ENCODE results near the gene EIF4G3.

The EIF4G3 gene

DNA sequence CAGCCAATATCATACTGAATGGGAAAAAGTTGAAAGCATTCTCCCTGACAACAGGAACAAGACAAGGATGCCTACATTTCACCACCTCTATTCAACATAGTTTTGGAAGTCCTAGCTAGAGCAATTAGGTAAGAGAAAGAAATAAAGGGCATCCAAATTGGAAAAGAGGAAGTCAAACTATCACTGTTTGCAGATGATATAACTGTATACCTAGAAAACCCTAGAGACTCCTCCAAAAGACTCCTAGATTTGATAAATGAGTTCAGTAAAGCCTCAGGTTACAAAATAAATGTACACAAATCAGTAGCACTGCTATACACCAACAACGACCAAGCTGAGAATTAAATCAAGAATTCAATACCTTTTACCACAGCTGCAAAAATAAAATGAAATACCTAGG lies 218.3 kb downstream of the EIF4G3 start:
- peaks cover 14% of the 10 kb centered on the region; the same call in 1 of the 2 replicates for H3K36me3 ChIP-seq (ENCODE audit: insufficient read depth, low read length)
- H3K4me3 ChIP-seq, result no peak overlapping the region
- H3K9ac ChIP-seq (ENCODE audit: insufficient read length), result no peak overlapping the region
- H3K9me3 ChIP-seq (ENCODE audit: low read depth, low read length), result no peaks in the 10 kb centered on the region
- TF ChIP-seq POLR2AphosphoS5 (IDR thresholded peaks at IDR 0.05; ENCODE audit: borderline replicate concordance, low read depth, low read length) (no peak), FOXP2 (optimal IDR thresholded peaks at IDR 0.05; ENCODE audit: control extremely low read depth, extremely low read length, insufficient read depth) (no peak), EZH2 (IDR thresholded peaks at IDR 0.05) (no peak)
- no peak overlapping the region for H3K27ac ChIP-seq
- no peak for DNase-seq (ENCODE audit: low read depth, low spot score)

DNA sequence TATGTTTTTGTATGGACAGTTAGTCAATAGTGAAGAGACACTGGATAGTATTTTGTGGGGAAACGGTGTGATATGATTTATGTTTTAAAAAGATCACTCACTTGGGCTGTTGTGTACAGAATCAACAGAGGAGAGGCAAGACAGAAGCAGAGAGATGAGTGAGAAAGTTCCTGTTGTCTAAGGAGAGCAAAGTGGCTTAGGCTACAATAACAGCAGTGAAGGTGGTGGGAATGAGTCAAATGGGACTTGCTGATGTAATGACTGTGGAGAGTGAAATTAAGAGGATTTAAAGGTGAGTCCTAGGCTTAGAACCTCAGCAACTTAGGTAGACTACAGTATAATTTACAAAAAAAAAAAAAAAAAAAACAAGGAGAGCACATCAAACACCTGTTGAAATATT lies 220.4 kb downstream of the EIF4G3 start:
- no peak for DNase-seq (ENCODE audit: low read depth, low spot score)
- no peaks in the 10 kb centered on the region for H3K9me3 ChIP-seq (ENCODE audit: low read depth, low read length)
- H3K9ac ChIP-seq (ENCODE audit: insufficient read length), result no peak overlapping the region
- no peak for TF ChIP-seq POLR2AphosphoS5 (IDR thresholded peaks at IDR 0.05; ENCODE audit: borderline replicate concordance, low read depth, low read length)
- no peak for TF ChIP-seq FOXP2 (optimal IDR thresholded peaks at IDR 0.05; ENCODE audit: control extremely low read depth, extremely low read length, insufficient read depth)
- TF ChIP-seq EZH2 (IDR thresholded peaks at IDR 0.05), result no peak
- no peak overlapping the region for H3K4me3 ChIP-seq
- no peak overlapping the region for H3K27ac ChIP-seq
- H3K36me3 ChIP-seq (ENCODE audit: insufficient read depth, low read length), result peaks cover 14% of the 10 kb centered on the region; the same call in 1 of the 2 replicates

DNA sequence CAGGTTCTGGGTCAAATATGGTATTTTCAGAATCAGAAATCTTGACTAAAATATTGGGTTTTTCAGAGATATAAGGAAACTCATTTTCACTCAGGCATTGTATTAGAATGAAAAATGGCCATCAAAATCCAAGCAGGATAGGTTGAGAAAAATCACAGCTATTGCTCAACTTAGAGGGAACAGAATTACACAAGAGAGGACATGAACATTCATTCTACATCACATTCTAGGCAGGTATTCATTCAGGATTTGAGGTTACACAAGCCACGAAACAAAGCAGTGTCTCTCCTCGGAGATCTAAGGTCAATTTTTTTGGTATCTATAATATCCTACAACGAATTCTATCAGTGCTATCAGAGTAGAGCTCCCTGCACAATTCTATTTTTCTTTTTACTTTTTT lies 226.0 kb downstream of the EIF4G3 start:
- H3K9me3 ChIP-seq (ENCODE audit: low read depth, low read length), result no peaks in the 10 kb centered on the region
- H3K27ac ChIP-seq, result no peak overlapping the region
- H3K9ac ChIP-seq (ENCODE audit: insufficient read length), result no peak overlapping the region
- no peak overlapping the region for H3K4me3 ChIP-seq
- no peak for DNase-seq (ENCODE audit: low read depth, low spot score)
- H3K36me3 ChIP-seq (ENCODE audit: insufficient read depth, low read length), result peaks cover 36% of the 10 kb centered on the region
- TF ChIP-seq EZH2 (IDR thresholded peaks at IDR 0.05), result no peak
- TF ChIP-seq FOXP2 (optimal IDR thresholded peaks at IDR 0.05; ENCODE audit: control extremely low read depth, extremely low read length, insufficient read depth), result no peak
- no peak for TF ChIP-seq POLR2AphosphoS5 (IDR thresholded peaks at IDR 0.05; ENCODE audit: borderline replicate concordance, low read depth, low read length)

DNA sequence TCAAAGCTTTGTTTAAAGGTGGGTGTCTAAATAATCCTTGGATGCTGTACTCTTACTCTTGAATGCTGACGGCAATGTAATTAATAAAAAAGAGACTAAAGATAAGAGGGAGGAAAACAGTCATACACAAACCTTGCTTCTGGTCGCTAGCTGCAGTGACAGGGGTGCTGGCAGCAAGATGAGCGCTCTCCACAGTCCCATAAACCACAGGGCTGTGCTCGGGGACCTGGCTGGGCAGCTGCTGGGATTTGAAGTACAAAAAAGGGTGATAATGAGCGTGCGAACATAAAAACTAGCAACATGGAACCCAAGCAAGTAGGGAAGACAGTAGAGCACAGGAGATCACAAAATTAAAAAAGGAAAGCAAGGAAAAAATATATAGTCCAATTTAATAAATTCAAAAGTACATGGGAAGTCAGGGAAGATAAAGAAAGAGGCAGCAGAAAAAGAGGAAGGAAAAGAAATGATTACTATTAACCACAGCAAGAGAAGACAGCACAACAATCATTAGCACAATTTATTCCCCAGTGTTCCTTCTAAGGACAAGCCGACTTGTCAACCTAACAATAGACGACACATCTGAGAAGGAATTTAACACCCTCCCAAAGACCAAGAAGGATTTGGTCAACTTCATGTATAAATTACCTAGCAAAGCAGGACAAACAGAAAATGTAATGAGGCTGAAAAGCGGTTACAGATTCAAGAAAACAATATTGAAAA lies 226.7 kb downstream of the EIF4G3 start:
- no peak for DNase-seq (ENCODE audit: low read depth, low spot score)
- Histone ChIP-seq H3K4me3 (no peak overlapping the region), H3K36me3 (ENCODE audit: insufficient read depth, low read length) (peaks cover 36% of the 10 kb centered on the region), H3K9ac (ENCODE audit: insufficient read length) (no peak overlapping the region), H3K27ac (no peak overlapping the region), H3K9me3 (ENCODE audit: low read depth, low read length) (no peaks in the 10 kb centered on the region)
- TF ChIP-seq POLR2AphosphoS5 (IDR thresholded peaks at IDR 0.05; ENCODE audit: borderline replicate concordance, low read depth, low read length) (no peak), FOXP2 (optimal IDR thresholded peaks at IDR 0.05; ENCODE audit: control extremely low read depth, extremely low read length, insufficient read depth) (no peak), EZH2 (IDR thresholded peaks at IDR 0.05) (no peak)

DNA sequence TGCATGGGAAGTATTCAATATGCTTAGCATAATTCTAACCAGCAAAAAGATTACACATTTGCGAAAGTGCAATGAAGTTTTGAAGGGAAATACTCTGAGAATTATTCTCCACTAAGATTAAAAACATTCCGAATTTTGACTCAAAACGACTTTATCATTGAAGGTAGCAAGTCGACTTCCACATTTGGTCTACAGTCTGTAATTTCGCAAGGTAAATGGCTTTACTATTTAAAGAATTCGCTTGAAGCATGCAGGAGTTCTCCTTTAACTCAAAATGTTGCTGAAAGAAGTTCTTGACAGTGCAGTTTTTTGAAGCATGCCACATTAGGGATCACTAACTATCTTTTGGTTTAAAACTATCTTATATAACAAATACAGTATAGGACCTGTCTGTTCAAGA lies 228.6 kb downstream of the EIF4G3 start:
- Histone ChIP-seq H3K9me3 (ENCODE audit: low read depth, low read length) (no peaks in the 10 kb centered on the region), H3K27ac (0 out of 2 replicates have a peak overlapping the region, but pooled peaks have one; percentile 16), H3K36me3 (ENCODE audit: insufficient read depth, low read length) (peaks cover 44% of the 10 kb centered on the region), H3K4me3 (no peak overlapping the region), H3K9ac (ENCODE audit: insufficient read length) (no peak overlapping the region)
- DNase-seq (ENCODE audit: low read depth, low spot score), result no peak
- TF ChIP-seq FOXP2 (optimal IDR thresholded peaks at IDR 0.05; ENCODE audit: control extremely low read depth, extremely low read length, insufficient read depth), result no peak
- no peak for TF ChIP-seq EZH2 (IDR thresholded peaks at IDR 0.05)
- TF ChIP-seq POLR2AphosphoS5 (IDR thresholded peaks at IDR 0.05; ENCODE audit: borderline replicate concordance, low read depth, low read length), result no peak

DNA sequence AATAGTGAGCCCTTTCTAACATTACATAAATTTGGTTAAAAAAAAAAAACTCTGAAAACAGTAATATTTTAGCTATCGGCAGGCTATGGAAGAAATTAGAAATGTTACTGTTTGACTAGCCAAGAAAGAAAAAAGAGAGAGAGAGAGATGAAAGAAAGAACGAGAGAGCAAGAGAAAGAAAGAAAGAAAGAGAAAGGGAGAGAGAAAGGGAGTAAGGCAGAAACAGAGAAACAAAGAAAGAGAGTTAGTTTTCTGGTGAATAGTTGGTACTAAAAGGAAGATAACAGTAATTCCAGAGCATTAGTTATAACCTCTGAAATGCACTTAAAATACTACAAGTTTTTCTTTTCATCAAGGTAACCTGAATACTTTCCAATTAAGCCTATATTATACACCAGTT lies 229.3 kb downstream of the EIF4G3 start:
- no peaks in the 10 kb centered on the region for H3K9me3 ChIP-seq (ENCODE audit: low read depth, low read length)
- H3K4me3 ChIP-seq, result no peak overlapping the region
- no peak for TF ChIP-seq FOXP2 (optimal IDR thresholded peaks at IDR 0.05; ENCODE audit: control extremely low read depth, extremely low read length, insufficient read depth)
- no peak for TF ChIP-seq POLR2AphosphoS5 (IDR thresholded peaks at IDR 0.05; ENCODE audit: borderline replicate concordance, low read depth, low read length)
- no peak for TF ChIP-seq EZH2 (IDR thresholded peaks at IDR 0.05)
- H3K27ac ChIP-seq, result no peak overlapping the region
- DNase-seq (ENCODE audit: low read depth, low spot score), result no peak
- H3K9ac ChIP-seq (ENCODE audit: insufficient read length), result no peak overlapping the region
- H3K36me3 ChIP-seq (ENCODE audit: insufficient read depth, low read length), result peaks cover 44% of the 10 kb centered on the region

DNA sequence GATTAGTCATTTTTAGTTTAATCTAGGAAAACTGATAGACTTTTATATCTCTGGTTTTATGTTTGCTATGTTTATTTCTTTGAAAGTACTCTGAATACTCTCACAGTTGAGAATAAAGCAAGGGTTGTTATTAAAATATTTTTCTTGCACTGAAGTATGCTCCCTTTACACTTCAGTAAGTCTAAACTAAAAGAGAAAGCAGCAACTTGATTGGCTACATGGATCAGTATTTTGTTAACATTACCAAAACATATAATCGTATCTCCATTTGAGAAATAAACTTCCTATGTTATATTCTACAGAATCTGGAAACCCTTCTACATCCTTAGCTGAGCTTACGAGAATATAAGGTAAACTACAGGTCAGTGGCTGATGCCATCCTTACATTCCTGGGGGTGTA lies 240.1 kb downstream of the EIF4G3 start:
- no peak overlapping the region for H3K4me3 ChIP-seq
- no peaks in the 10 kb centered on the region for H3K9me3 ChIP-seq (ENCODE audit: low read depth, low read length)
- H3K27ac ChIP-seq, result no peak overlapping the region
- TF ChIP-seq POLR2AphosphoS5 (IDR thresholded peaks at IDR 0.05; ENCODE audit: borderline replicate concordance, low read depth, low read length) (no peak), FOXP2 (optimal IDR thresholded peaks at IDR 0.05; ENCODE audit: control extremely low read depth, extremely low read length, insufficient read depth) (no peak), EZH2 (IDR thresholded peaks at IDR 0.05) (no peak)
- no peak overlapping the region for H3K9ac ChIP-seq (ENCODE audit: insufficient read length)
- H3K36me3 ChIP-seq (ENCODE audit: insufficient read depth, low read length), result peaks cover 20% of the 10 kb centered on the region
- no peak for DNase-seq (ENCODE audit: low read depth, low spot score)

DNA sequence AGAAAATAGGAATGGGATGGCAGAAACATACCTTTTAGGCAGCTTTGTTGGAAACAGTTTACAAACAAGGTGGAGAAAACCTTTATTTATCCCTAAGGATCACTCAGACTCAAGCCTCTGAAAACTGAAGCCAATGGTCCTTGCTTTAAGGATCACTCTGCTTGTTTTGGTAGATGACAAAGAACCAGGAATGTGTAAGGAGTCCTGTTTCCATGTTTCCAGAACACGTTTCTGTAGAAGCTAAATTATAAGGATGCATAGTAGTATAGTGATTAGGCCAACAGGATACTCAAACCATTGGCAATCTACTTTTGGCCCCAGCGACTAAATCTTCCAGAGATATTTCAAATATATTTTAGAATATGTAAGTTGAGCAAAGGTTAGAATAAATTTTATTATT lies 240.5 kb downstream of the EIF4G3 start:
- no peak for TF ChIP-seq EZH2 (IDR thresholded peaks at IDR 0.05)
- no peak for TF ChIP-seq POLR2AphosphoS5 (IDR thresholded peaks at IDR 0.05; ENCODE audit: borderline replicate concordance, low read depth, low read length)
- TF ChIP-seq FOXP2 (optimal IDR thresholded peaks at IDR 0.05; ENCODE audit: control extremely low read depth, extremely low read length, insufficient read depth), result no peak
- Histone ChIP-seq H3K4me3 (no peak overlapping the region), H3K9me3 (ENCODE audit: low read depth, low read length) (no peaks in the 10 kb centered on the region), H3K9ac (ENCODE audit: insufficient read length) (no peak overlapping the region), H3K27ac (no peak overlapping the region), H3K36me3 (ENCODE audit: insufficient read depth, low read length) (peaks cover 16% of the 10 kb centered on the region)
- no peak for DNase-seq (ENCODE audit: low read depth, low spot score)

DNA sequence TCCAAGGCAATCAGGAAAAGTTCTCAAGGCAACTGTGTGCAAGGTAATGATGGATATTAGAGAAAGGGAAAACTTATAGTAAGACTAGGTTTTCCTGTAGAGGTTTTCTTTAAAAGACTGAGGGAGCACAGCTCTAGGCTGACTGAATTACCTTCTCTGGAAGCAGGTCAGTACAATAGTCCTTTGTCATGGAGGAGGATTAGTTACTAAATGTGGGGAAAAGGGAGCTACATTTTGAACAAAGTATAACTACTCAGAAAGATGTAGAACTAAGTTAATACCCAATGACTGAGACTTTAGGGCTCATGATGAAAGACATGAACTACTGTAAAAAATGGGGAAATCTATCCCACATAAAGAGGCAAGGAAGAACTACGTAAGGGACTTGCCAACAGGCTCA lies 241.0 kb downstream of the EIF4G3 start:
- H3K9me3 ChIP-seq (ENCODE audit: low read depth, low read length), result no peaks in the 10 kb centered on the region
- H3K9ac ChIP-seq (ENCODE audit: insufficient read length), result no peak overlapping the region
- no peak overlapping the region for H3K27ac ChIP-seq
- TF ChIP-seq POLR2AphosphoS5 (IDR thresholded peaks at IDR 0.05; ENCODE audit: borderline replicate concordance, low read depth, low read length) (no peak), EZH2 (IDR thresholded peaks at IDR 0.05) (no peak), FOXP2 (optimal IDR thresholded peaks at IDR 0.05; ENCODE audit: control extremely low read depth, extremely low read length, insufficient read depth) (no peak)
- H3K36me3 ChIP-seq (ENCODE audit: insufficient read depth, low read length), result peaks cover 11% of the 10 kb centered on the region
- no peak for DNase-seq (ENCODE audit: low read depth, low spot score)
- no peak overlapping the region for H3K4me3 ChIP-seq

Measured in SK-N-MC (cell line).